DMS53 (cell line): ENCODE results near the gene ING2.
"Not testable (repeated sequence)": the region's sequence is repeated elsewhere in the genome, so short reads cannot be mapped to it uniquely, and the experiment has no call there.

Source experiments
- DNase-seq: peaks from one replicate; lab custom pipeline; 2025; lab: John Stamatoyannopoulos, UW

ING2 gene

GRCh38 chr4:183504930-183505610, at the start of gene ING2:
Gene ING2 (plus strand): TSS chr4:183505058. CDS start chr4:183505196, 138 bp downstream.
- peak; percentile 81 for DNase-seq

- DNase-seq: no peak
These were observed 49.2 kb upstream of the ING2 start for GRCh38 chr4:183455431-183456195.

GRCh38 chr4:183458005-183458404, 46.9 kb upstream of the ING2 start:
- DNase-seq: no peak

GRCh38 chr4:183463903-183464619, 40.8 kb upstream of the ING2 start:
- DNase-seq: not testable (repeated sequence)

GRCh38 chr4:183465879-183466278, 39.0 kb upstream of the ING2 start:
- DNase-seq: not testable (repeated sequence)

- no peak for DNase-seq
These were observed 37.6 kb upstream of the ING2 start for GRCh38 chr4:183467246-183467645.

- DNase-seq: no peak
These were observed 36.4 kb upstream of the ING2 start for GRCh38 chr4:183468210-183469095.

GRCh38 chr4:183469285-183469684, 35.6 kb upstream of the ING2 start:
- no peak for DNase-seq

- no peak for DNase-seq
These were observed 34.9 kb upstream of the ING2 start for GRCh38 chr4:183469936-183470335.

- no peak for DNase-seq
These were observed 34.0 kb upstream of the ING2 start for GRCh38 chr4:183470821-183471220.

- peak; percentile 79 for DNase-seq
These were observed 32.7 kb upstream of the ING2 start for GRCh38 chr4:183471946-183472708.

- DNase-seq: no peak
These were observed 26.7 kb upstream of the ING2 start for GRCh38 chr4:183478123-183478522.

GRCh38 chr4:183478926-183479325, 25.9 kb upstream of the ING2 start:
- DNase-seq: no peak

GRCh38 chr4:183482515-183483095, 22.3 kb upstream of the ING2 start:
- DNase-seq: not testable (repeated sequence)

GRCh38 chr4:183483997-183484396, 20.9 kb upstream of the ING2 start:
- no peak for DNase-seq

- DNase-seq: no peak
These were observed 19.3 kb upstream of the ING2 start for GRCh38 chr4:183485411-183486160.

- peak; percentile 36 for DNase-seq
These were observed 12.1 kb upstream of the ING2 start for GRCh38 chr4:183492791-183493222.

- no peak for DNase-seq
These were observed 11.6 kb upstream of the ING2 start for GRCh38 chr4:183493246-183493645.

GRCh38 chr4:183495184-183495583, 9.7 kb upstream of the ING2 start:
- no peak for DNase-seq

- peak; percentile 70 for DNase-seq
These were observed 5.5 kb upstream of the ING2 start for GRCh38 chr4:183499389-183499788.
